IPS-20b (cell line): Measurements from ENCODE around the gene SLC6A7.

ENCODE experiments used
- H3K27ac ChIP-seq: one replicate; pipeline ENCODE4 v1.5.1; 2013; ENCODE audit warnings: low read length
- H3K27me3 ChIP-seq: 2 replicates; pipeline ENCODE4 v1.6.1; 2013; ENCODE audit warnings: mild to moderate bottlenecking, low read length, inconsistent platforms; ENCODE audit not compliant: insufficient read depth
- H3K36me3 ChIP-seq: 2 replicates; pipeline ENCODE4 v1.6.1; 2013; ENCODE audit warnings: low read depth, mild to moderate bottlenecking, inconsistent platforms, low read length, moderate library complexity; ENCODE audit not compliant: insufficient read depth
- H3K4me1 ChIP-seq: 2 replicates; pipeline ENCODE4 v1.6.1; 2013; ENCODE audit warnings: mild to moderate bottlenecking, control low read depth, inconsistent platforms, low read length, moderate library complexity; ENCODE audit not compliant: insufficient read depth
- H3K4me3 ChIP-seq: 2 replicates; pipeline ENCODE4 v1.5.1; 2013; ENCODE audit warnings: mild to moderate bottlenecking, low read length, inconsistent platforms
- H3K9ac ChIP-seq: 2 replicates; pipeline ENCODE4 v1.6.1; 2013; ENCODE audit warnings: low read depth, mild to moderate bottlenecking, inconsistent platforms, low read length, moderate library complexity
- H3K9me3 ChIP-seq: 2 replicates; pipeline ENCODE4 v1.6.1; 2013; ENCODE audit warnings: mild to moderate bottlenecking, low read depth, low read length, inconsistent platforms; ENCODE audit not compliant: insufficient read depth

The SLC6A7 gene

GRCh38 chr5:150239099-150239793 is 49.4 kb downstream of the SLC6A7 start:
- H3K36me3 ChIP-seq: no peaks in the 10 kb centered on the region
- no peak overlapping the region for H3K4me3 ChIP-seq
- no peaks in the 10 kb centered on the region for H3K4me1 ChIP-seq
- H3K27me3 ChIP-seq: no peaks in the 10 kb centered on the region; the same call in 1 of the 2 replicates
- no peak overlapping the region for H3K27ac ChIP-seq
- no peaks in the 10 kb centered on the region for H3K9me3 ChIP-seq
- no peak overlapping the region for H3K9ac ChIP-seq

DNA sequence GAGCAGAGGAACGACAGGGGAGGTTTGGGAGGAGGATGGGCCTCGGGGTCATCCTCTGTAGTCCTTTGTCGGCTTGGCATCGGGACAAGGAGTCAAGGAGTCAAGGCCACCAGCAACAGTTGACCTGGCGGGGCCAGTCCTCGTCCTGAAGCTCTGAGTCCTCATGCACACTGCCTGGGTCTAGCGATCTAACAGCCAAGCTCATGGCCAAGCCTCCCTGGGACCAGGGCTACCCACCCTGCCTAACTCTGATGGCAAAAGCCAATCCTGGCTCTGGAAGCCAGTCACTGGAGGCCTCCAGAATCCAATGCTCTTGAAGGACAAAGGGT is 49.9 kb downstream of the SLC6A7 start:
- Histone ChIP-seq H3K27ac (no peak overlapping the region), H3K27me3 (no peaks in the 10 kb centered on the region; the same call in 1 of the 2 replicates), H3K4me1 (no peaks in the 10 kb centered on the region), H3K4me3 (no peak overlapping the region), H3K9ac (no peak overlapping the region), H3K9me3 (no peaks in the 10 kb centered on the region), H3K36me3 (no peaks in the 10 kb centered on the region)

DNA sequence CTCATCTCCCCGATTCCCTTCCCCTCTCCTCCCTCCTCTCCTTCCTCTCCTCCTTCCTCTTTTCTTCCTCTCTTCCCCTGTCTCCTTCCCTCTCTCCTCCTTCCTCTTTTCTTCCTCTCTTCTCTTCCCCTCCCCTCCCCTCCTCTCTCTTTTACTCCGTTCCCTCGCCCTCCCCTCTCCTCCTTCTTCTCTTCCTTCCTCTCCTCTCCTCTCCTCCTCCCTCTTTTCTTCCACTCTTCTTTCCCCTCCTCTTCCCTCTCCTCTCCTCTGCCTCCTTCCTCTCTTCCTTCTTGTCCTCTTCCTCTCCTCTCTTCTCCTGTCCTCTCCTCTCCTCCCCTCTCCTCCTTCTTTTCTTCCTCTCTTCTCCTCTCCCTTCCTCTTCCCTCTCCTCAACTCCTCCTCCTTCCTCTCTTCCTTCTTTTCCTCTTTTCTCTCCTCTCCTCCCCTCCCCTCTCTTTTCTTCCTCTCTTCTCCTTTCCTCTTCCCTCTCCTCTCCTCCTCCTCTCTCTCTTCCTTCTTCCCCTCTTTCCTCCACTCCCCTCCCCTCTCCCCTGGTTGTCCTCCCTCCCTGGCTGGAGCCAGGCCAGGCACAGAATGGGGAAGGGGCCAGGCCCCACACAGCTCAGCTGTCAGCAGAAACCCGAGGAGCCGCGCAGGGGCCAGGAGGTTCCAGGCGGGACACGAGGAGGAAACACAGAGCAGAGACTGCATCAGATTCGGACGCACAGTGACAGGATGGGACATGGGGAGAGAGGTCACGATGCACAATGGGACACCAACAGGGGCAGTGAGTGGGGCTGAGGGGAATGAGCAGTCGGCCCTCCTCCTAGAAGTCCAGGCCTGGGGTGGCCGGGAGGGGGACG is 51.7 kb downstream of the SLC6A7 start:
- Histone ChIP-seq H3K9ac (no peak overlapping the region), H3K27me3 (no peaks in the 10 kb centered on the region; the same call in 1 of the 2 replicates), H3K4me3 (no peak overlapping the region), H3K9me3 (no peaks in the 10 kb centered on the region), H3K4me1 (no peaks in the 10 kb centered on the region), H3K36me3 (no peaks in the 10 kb centered on the region), H3K27ac (no peak overlapping the region)

GRCh38 chr5:150242251-150242894 is 52.5 kb downstream of the SLC6A7 start:
- no peaks in the 10 kb centered on the region; the same call in 1 of the 2 replicates for H3K27me3 ChIP-seq
- H3K36me3 ChIP-seq: no peaks in the 10 kb centered on the region
- no peaks in the 10 kb centered on the region for H3K4me1 ChIP-seq
- no peaks in the 10 kb centered on the region for H3K9me3 ChIP-seq
- no peak overlapping the region for H3K4me3 ChIP-seq
- H3K9ac ChIP-seq: no peak overlapping the region
- no peak overlapping the region for H3K27ac ChIP-seq

DNA sequence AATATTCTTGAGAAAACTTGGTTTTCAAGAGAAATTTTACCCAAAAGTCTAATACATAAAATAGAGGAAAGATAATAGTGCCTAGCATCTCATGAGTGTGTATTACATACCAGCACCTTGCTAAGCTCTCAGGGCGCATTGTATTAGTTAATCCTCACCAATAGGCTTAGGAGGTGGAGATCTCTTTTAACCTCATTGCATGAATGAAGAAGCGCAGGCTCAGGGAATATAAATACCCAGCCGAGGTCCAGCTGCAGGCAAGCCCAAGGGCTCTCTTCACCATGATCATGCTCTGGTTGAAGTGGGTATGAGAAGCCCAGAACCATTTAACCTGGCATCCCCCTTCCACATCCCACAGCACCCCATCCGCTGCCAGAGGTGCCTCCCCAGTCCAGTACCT is 53.7 kb downstream of the SLC6A7 start:
- no peaks in the 10 kb centered on the region for H3K36me3 ChIP-seq
- H3K27ac ChIP-seq: no peak overlapping the region
- H3K4me3 ChIP-seq: no peak overlapping the region
- H3K9me3 ChIP-seq: no peaks in the 10 kb centered on the region
- no peaks in the 10 kb centered on the region; the same call in 1 of the 2 replicates for H3K27me3 ChIP-seq
- no peaks in the 10 kb centered on the region for H3K4me1 ChIP-seq
- H3K9ac ChIP-seq: no peak overlapping the region

DNA sequence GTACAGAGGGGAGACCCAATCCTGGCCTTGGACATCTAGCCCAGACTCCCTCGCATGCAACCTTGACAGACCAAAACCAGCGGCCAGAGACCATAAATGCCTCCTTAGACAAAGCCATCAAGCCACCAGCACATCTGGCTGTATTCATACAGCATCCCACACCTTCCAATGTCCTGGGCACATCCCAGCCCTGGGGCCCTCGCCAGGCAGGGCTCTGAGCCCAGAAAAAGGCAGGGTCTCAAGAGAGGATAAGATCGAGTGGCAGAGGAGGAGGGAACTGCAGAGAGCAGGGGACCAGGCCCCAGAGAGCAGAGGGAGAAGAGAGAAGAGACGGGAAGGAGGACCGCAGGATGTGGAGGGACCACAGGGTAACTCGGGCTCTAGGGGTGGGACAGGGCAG is 54.3 kb downstream of the SLC6A7 start:
- H3K4me1 ChIP-seq: no peaks in the 10 kb centered on the region
- no peak overlapping the region for H3K27ac ChIP-seq
- no peaks in the 10 kb centered on the region for H3K36me3 ChIP-seq
- no peak overlapping the region for H3K9ac ChIP-seq
- H3K27me3 ChIP-seq: no peaks in the 10 kb centered on the region; the same call in 1 of the 2 replicates
- H3K4me3 ChIP-seq: no peak overlapping the region
- no peaks in the 10 kb centered on the region for H3K9me3 ChIP-seq

DNA sequence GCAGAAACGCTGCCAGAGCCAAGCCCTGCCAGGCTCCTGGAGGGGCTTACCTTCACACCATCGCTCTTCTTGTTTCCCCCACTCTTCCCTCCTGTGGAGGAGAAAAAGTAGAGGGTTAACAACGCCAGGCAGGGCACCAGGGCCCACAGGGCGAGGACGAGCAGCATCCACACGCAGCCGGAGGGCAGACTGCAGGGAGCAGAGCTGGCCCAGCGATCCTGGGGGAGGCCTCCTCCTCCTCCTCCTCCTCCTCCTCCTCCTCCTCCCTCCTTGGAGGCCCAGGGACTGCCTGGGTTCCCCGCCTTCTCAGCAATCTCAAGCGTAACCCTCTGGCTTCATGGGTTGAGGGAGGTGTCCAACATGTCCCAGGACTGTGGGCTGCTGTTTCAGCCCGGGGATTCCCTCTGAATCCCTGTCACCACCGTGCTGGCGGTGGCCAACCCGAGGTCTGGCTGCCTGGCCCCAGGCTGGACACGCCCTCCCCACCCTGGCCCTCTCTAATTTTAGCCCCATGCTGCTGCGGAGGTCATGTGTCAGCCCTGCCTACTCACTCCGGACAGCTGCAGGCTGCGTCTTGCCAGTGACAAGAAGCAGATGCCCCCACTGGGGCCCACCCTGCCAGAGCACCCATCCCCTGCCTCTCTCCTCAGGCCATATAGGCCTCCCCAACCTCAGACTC is 55.4 kb downstream of the SLC6A7 start:
- Histone ChIP-seq H3K27me3 (no peaks in the 10 kb centered on the region; the same call in 1 of the 2 replicates), H3K9me3 (no peaks in the 10 kb centered on the region), H3K27ac (no peak overlapping the region), H3K4me1 (no peaks in the 10 kb centered on the region), H3K36me3 (no peaks in the 10 kb centered on the region), H3K9ac (no peak overlapping the region), H3K4me3 (no peak overlapping the region)

DNA sequence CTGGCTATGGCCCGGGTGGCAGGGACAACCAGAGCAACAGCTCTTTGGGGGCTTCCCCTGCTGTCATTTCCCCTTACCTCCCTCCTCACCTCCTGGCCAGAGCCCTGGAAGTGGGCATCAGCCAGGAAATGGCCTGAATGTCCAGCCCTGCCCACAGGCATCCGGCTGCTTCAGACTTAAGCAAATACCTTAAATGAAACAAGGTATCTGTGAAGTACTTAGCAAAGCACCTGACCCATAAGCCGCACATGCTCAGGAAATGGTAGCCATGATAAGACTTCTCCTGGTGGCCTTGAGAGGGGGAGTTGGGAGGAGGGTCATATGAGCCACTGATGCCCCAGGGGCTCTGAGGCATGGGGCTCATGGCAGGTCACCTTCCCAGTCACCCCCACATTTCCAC is 55.9 kb downstream of the SLC6A7 start:
- no peaks in the 10 kb centered on the region for H3K9me3 ChIP-seq
- no peak overlapping the region for H3K27ac ChIP-seq
- no peaks in the 10 kb centered on the region for H3K36me3 ChIP-seq
- no peak overlapping the region for H3K9ac ChIP-seq
- H3K27me3 ChIP-seq: no peaks in the 10 kb centered on the region; the same call in 1 of the 2 replicates
- H3K4me1 ChIP-seq: no peaks in the 10 kb centered on the region
- no peak overlapping the region for H3K4me3 ChIP-seq

DNA sequence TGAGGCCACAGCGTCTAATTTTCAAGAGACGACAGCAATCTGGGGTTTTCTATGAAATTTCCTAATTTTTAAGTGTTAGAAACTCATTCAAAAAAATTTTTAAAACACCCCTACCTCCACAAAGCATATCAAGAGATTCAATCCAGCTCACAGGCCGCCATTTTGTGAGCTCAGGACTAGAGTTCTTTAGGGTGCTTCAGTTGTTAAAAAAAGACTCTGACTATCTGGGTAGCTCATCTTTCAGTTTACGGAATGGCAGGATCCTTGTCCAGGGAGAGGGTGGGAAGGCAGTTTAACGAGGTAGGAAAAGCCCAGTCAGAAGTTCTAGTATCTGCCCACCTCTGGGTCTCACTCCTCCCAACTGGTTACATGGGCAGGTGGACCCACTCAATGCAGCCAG is 56.6 kb downstream of the SLC6A7 start:
- Histone ChIP-seq H3K36me3 (no peaks in the 10 kb centered on the region), H3K9ac (no peak overlapping the region), H3K27ac (no peak overlapping the region), H3K4me1 (no peaks in the 10 kb centered on the region), H3K27me3 (no peaks in the 10 kb centered on the region; the same call in 1 of the 2 replicates), H3K9me3 (no peaks in the 10 kb centered on the region), H3K4me3 (no peak overlapping the region)

GRCh38 chr5:150246835-150247234 is 57.0 kb downstream of the SLC6A7 start:
- no peaks in the 10 kb centered on the region; the same call in 1 of the 2 replicates for H3K27me3 ChIP-seq
- H3K36me3 ChIP-seq: no peaks in the 10 kb centered on the region
- no peak overlapping the region for H3K4me3 ChIP-seq
- no peaks in the 10 kb centered on the region for H3K4me1 ChIP-seq
- H3K9me3 ChIP-seq: no peaks in the 10 kb centered on the region
- H3K9ac ChIP-seq: no peak overlapping the region
- H3K27ac ChIP-seq: no peak overlapping the region

GRCh38 chr5:150247726-150248125 is 57.9 kb downstream of the SLC6A7 start:
- Histone ChIP-seq H3K36me3 (no peaks in the 10 kb centered on the region), H3K9me3 (no peaks in the 10 kb centered on the region), H3K27ac (no peak overlapping the region), H3K4me1 (no peaks in the 10 kb centered on the region), H3K9ac (no peak overlapping the region), H3K4me3 (no peak overlapping the region), H3K27me3 (no peaks in the 10 kb centered on the region; the same call in 1 of the 2 replicates)
